PC-3 (cell line): Measurements from ENCODE around the gene POMC.
"Not testable (repeated sequence)": the region's sequence is repeated elsewhere in the genome, so short reads cannot be mapped to it uniquely, and the experiment has no call there.

Experiments
- EZH2 ChIP-seq: fragments of 300-600 bp; sonication (generic); IDR thresholded peaks from one replicate; pipeline ENCODE4 v1.6.1; 2017; ENCODE audit warnings: antibody characterized with exemption, mild to moderate bottlenecking, low read length; ENCODE audit not compliant: unreplicated experiment
- EZH2phosphoT487 ChIP-seq: fragments of 300-600 bp; sonication (generic); IDR thresholded peaks from 2 replicates; pipeline ENCODE4 v1.6.1; 2018; ENCODE audit warnings: mild to moderate bottlenecking, antibody characterized with exemption, low read length, borderline replicate concordance
- TF ChIP-seq, protein P1 (sequence below): fragments of 300-600 bp; sonication (generic); conservative IDR thresholded peaks from 2 replicates; pipeline ENCODE4 v1.5.1; 2017; ENCODE audit warnings: antibody characterized with exemption, low read depth, mild to moderate bottlenecking, low read length

DNA sequence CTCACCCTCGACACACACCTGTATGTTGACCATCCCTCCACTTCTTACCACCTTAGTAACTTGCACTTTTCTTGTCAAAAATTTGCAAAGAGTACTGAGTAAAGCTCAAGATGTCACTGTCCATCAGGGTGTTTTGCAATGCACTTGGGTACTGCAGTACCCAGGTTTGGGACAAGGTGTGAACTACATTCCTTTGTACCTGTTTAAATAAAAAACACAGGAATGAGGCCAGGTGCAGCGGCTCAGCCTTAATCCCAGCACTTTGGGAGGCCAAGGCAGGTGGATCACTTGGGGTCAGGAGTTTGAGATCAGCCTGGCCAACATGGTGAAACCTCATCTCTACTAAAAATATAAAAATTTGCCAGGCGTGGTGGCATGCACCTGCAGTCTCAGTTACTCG, 27.8 kb downstream of the POMC start:
- TF ChIP-seq, protein P1, sequence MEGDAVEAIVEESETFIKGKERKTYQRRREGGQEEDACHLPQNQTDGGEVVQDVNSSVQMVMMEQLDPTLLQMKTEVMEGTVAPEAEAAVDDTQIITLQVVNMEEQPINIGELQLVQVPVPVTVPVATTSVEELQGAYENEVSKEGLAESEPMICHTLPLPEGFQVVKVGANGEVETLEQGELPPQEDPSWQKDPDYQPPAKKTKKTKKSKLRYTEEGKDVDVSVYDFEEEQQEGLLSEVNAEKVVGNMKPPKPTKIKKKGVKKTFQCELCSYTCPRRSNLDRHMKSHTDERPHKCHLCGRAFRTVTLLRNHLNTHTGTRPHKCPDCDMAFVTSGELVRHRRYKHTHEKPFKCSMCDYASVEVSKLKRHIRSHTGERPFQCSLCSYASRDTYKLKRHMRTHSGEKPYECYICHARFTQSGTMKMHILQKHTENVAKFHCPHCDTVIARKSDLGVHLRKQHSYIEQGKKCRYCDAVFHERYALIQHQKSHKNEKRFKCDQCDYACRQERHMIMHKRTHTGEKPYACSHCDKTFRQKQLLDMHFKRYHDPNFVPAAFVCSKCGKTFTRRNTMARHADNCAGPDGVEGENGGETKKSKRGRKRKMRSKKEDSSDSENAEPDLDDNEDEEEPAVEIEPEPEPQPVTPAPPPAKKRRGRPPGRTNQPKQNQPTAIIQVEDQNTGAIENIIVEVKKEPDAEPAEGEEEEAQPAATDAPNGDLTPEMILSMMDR = not testable (repeated sequence)
- not testable (repeated sequence) for TF ChIP-seq EZH2, EZH2phosphoT487
